ENCODE results near the gene HPDL. TPM values are rescaled to one million over a fixed set of nuclear protein-coding genes. Genes with fewer than 3 reads are reported as not detected.

Gene HPDL
- total RNA-seq, 1 donor from 2014 or later: 8.3 TPM

DNA sequence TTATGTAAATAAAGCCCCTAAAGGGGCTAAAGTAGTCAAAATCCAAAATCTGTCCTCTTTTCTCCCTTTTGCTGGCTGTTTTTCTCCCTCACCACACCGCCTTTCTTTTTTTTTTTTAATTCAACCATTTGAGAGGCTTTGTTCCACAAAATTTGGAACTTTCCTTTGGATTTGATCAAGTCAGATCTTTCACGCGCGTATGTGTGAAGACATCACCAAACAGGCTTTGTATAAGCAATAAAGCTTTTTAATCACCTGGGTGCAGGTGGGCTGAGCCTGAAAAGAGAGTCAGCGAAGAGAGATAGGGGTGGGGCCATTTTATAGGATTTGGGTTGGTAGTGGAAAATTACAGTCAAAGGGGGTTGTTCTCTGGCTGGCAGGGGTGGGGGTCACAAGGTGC, 5.3 kb upstream of the HPDL start:
- intact Hi-C loops (cut with micrococcal nuclease): no loop called here

DNA sequence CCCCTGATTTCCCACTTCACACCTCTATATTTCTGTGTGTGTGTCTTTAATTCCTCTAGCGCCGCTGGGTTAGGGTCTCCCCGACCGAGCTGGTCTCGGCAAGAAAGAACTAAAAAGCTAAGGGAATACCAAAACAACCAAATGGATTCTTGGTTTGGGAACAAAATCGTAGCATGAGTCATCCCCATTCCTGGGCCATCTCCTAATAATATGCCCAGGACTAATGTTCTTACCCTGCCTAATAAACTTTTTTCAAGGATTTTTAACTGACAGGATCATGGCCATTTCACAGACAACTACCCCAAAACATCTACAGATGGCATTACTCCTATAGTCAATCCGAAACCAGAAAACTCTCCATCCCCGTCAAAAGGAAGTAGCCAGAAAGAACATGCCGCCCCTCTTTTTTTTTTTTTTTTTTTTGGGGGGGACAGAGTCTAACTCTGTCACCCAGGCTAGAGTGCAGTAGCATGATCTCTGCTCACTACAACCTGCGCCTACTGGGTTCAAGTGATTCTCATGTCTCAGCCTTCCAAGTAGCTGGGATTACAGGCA, 4.1 kb upstream of the HPDL start:
- intact Hi-C loops (cut with micrococcal nuclease): no loop called here

DNA sequence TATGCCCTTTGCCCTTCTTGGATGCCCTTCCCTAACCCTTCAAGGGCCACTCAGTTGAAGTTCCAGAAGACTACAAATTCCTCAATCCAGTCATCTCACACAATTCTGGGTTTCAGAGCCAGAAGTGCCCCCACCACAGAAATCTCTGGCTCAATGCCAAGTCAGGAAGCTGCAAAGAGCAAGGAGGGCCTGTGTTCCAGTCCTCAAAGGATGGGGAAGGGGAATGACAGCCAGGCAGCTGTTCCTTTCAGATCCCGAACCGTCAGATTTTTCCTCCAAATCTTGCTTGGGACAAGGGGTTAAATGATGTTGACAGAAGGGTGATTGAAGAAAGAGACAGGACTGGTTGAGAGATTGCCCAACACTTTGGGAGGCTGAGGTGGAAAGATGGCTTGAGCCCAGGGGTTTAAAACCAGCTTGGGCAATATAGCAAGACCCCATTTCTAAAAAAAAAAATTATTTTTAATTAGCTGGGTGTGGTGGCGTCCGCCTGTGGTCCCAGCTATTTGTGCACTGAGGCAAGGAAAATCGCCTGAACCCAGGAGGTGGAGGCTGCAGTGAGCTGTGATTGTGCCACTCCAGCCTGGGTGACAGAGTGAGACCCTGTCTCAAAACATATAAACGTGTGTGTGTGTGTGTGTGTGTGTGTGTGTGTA, 716 bp upstream of the HPDL start:
- intact Hi-C loops (cut with micrococcal nuclease): loop anchor here (1.0 kb wide), 1 partner anchor 22 kb away; no protein-coding TSS in a partner anchor

DNA sequence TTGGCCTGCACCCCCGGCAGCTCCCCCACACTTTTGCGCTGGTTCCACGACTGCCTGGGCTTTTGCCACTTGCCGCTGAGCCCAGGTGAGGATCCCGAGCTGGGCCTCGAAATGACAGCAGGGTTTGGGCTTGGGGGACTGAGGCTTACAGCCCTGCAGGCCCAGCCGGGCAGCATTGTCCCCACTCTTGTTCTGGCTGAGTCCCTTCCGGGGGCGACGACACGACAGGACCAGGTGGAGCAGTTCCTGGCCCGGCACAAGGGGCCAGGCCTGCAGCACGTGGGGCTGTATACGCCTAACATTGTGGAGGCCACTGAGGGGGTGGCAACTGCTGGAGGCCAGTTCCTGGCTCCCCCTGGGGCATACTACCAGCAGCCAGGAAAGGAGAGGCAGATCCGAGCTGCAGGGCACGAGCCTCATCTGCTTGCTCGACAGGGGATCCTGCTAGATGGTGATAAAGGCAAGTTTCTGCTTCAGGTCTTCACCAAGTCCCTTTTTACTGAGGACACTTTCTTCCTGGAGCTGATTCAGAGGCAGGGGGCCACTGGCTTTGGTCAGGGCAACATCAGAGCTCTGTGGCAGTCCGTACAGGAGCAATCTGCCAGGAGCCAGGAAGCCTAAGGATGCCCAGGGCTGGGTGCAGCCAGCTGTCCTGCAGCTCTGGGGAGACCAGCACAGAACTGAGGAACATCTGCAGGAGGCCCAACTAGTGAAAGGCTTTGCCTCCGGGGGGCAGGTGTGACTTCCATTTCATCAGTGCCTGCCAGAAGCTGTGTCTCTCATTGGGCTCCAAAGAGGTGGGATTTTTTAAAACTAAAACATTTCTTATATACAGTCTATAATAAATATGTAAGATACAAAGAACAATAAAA, 1.2 kb downstream of the HPDL start:
- intact Hi-C loops (cut with micrococcal nuclease): no loop called here

DNA sequence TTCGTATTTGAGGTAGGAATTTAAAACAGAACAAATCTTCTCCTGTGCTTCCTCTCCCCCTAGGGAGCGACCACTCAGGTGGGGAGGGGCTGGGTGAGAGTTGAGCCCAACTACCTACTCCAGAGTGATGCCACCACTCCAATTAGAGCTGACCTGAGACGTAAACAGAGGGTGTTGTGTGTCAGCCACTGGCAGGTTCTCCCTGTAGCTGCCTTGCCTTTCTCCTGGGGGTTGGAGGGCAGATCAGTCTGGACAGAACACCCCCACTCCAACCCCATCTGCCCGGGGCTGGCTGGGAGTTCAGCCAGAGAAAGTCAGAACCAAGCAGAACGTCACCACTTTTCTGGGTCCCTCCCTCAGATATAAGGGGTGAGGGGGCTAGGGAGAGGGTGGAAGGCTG, 2.0 kb downstream of the HPDL start:
- intact Hi-C loops (cut with micrococcal nuclease): no loop called here

DNA sequence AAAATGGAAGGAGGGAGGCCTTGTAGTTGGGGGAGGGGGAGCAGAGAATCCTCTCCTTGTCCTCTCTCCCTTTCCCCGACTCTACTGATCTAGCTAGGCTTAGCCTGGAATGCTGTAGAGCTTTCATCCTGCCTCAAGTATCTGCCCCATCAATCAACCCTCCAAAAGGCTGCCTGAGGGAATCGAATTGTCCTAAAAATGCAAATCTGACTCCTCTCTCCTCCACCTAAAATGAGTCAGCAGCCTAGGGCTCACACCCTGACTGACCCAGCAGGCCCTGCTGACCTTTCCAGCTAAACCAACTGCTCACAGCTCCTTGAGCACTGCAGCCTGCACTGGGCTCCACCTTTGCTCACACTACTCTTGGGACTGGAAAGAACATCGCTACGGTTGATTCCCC, 2.8 kb downstream of the HPDL start:
- intact Hi-C loops (cut with micrococcal nuclease): no loop called here

DNA sequence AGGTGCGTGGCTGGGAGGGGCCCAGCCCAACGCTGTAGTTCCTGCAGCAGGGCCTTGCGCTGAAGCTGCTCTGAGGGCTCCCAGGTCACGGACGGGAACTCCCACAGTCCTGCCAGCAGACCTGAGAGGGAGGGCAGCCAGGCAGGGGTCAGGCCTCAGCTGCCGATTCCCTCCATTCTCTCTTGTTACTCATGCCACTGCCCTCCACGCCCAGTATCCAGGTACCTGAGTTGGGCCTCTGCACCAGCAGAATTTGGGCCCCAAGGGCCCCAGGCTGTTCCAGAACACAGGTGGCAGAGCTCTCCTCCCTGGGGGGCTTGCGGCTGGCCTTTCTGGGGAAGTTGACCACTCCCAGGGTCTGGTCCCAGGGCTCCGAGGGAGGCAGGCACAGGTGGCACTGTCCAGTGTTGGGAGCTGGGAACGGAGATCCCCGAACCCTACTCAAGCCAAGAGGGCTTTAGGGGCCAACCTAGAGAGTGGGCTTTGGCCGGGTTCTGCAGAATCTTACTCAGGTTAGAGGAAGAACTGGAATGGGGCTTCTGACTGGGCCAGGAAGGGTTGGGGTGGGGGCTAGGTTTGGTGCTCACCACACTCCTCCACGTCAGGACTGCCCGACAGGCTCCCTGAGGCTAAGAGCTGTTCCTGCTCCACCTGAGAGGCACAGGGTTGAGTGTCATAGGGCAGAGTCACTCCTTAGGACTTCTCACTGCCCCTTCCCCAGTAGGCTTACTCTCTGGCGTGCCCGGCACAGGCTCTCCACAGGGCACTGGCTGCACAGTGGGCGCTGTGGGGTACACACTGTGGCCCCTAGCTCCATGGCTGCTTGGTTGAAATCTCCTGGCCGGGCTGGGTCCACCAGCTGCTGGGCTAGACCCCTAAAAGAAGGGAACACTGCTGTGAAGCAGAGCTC, 5.0 kb downstream of the HPDL start:
- intact Hi-C loops (cut with micrococcal nuclease): no loop called here

DNA sequence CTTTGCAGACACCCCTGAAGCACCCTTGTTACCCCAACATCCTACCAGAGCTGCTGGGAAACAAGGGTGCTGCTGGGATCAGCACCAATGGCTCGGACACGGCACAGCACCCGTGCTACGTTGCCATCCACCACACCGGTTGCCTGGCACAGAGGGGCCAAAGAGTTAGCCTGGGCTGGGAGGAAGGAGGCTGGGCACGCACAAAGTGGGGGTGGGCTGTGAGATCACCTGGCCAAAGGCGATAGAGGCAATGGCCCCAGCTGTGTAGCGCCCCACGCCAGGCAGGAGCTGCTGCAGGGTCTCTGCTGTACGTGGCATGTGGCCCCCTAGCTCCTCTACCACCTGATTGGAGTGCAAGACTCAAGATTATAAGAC, 5.6 kb downstream of the HPDL start:
- intact Hi-C loops (cut with micrococcal nuclease): no loop called here

DNA sequence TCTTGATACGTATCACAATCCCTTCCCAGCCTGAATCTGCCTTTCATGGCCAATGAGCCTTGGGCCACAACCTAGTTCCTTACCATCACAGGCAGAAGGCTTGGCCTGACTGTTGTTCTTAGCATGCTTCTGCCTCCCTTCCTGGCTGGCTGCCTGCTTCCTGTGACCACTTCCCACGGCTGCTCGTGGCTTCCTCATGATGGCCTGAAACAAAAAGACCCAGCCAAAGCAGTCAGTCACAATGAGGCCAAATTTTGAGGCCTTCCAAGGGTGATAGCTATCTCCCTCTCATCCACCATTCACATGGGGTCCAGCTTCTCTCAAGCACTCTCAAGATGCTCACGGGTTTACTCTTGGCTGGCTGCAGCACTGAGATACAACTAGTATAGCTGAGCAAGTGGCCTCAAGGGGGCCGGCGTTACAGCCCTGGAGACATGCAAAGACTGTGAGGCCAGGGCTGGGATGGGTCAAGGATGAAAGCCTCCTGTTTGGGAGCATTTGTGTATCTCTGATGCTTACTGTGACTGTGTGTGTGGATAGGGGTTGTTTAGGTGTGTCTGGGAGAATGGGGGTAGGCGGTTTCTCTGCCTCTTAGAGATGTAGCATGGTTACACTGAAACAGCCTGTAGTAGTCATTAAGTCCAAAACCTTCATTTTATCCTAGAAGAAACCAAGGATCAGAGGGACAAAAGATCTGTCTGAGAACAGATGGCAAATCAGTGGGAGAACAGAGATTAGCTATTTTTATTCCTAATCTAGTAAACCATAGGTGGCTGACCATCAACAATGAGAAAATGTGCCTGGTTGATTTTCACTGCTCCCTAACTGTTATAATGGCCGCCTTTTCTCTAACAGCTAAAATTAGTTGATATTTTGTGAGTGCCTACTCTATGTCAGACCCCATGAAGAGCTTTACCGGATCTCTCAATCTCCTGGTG, 7.9 kb downstream of the HPDL start:
- intact Hi-C loops (cut with micrococcal nuclease): no loop called here

DNA sequence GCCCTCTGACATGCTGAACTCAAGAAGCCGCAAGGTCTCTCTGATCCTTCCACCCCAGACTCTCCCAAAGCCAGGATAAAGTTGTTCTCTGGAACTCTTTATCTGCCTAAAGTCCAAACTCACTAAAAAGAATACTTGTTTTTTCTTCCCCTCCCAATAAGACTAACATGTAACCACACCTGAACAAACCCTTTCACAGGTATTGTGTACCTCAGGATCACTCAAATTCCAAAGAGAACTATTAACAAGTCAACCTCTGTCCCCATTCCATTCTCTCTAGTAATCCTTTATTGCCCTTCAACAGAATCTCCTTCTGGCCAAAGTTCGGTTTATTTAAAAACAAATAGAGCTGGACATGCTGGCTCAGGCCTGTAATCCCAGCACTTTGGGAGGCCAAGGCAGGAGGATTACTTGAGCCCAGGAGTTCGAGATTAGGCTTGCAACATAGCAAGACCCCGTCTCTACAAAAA, 9.2 kb downstream of the HPDL start:
- intact Hi-C loops (cut with micrococcal nuclease): no loop called here

DNA sequence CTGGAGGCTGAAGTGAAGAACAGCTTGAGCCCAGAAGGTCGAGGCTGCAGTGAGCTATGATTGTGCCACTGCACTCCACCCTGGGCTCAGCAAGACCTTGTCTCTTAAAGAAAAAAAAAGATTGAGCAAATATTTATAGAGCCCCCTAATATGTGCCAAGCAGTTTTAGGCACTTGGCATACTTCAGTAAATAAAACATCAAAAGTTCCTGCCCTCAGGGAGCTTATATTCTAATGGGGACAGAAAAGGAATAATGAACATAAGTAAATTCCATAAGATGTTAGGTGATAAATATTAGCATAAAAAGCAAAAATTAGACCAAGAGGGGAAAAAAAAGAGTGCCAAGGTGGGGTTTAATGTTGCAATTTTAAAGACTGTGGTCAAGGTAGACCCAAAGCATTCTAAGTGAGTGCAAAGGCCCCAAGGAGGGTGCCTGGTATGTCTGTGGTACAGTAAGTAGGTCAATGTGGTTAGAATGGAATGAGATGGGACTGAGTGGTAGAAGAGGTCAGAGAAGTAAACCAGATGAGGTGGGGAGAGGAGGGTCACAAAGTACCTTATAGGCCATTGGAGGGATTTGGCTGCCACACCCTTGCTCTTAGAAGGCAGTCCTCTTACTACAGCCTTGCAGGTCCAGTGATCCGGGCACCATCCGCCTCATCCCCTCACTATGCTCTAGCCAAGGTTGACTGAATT, 11.1 kb downstream of the HPDL start:
- intact Hi-C loops (cut with micrococcal nuclease): loop anchor here (2.0 kb wide), 1 partner anchor 909 kb away; the partner anchor contains the start of gene RAD54L

DNA sequence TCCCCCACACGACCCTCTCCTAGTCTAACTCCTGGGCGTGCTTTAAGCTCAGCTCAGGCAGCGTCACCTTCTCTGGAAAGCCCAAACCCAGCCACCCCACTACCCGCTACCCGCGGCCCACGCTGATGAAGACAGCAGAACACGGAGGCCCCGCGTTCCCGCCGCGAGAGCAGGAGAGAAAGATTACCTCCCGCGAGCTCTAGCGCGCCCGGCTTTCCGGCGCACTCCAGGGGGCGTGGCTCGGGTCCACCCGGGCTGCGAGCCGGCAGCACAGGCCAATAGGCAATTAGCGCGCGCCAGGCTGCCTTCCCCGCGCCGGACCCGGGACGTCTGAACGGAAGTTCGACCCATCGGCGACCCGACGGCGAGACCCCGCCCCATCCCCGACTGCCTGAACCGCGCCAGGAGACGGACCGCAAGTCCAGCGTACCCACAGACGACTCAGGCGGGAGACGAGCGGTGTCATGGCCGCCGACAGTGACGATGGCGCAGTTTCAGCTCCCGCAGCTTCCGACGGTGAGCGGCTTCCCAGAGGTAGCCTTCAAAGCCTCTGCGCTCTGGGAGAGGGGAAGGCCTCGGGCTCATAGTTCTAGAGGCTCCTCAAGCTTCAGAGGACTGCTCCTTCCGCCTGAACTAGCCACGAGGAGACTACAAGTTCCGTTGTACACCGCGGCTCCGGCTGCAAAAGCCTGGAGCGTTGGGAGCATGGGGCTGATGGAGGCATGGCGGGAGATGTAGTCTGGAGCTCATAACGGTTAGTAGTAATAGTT, 13.3 kb downstream of the HPDL start, which contains the start of the genes MUTYH and TOE1:
Gene MUTYH (minus strand): TSS at position 652 of the 770 bp plus-strand sequence. CDS start 5,935 bp downstream, outside the sequence.
Gene TOE1 (plus strand): TSS at position 382 of the 770 bp plus-strand sequence. CDS start 83 bp downstream, at position 465.
- intact Hi-C loops (cut with micrococcal nuclease): loop anchor here (1.0 to 5.0 kb wide), 10 partner anchors 37 to 907 kb away; partner anchors contain the start of genes AKR1A1, ARMH1, CCDC163 and MMACHC

DNA sequence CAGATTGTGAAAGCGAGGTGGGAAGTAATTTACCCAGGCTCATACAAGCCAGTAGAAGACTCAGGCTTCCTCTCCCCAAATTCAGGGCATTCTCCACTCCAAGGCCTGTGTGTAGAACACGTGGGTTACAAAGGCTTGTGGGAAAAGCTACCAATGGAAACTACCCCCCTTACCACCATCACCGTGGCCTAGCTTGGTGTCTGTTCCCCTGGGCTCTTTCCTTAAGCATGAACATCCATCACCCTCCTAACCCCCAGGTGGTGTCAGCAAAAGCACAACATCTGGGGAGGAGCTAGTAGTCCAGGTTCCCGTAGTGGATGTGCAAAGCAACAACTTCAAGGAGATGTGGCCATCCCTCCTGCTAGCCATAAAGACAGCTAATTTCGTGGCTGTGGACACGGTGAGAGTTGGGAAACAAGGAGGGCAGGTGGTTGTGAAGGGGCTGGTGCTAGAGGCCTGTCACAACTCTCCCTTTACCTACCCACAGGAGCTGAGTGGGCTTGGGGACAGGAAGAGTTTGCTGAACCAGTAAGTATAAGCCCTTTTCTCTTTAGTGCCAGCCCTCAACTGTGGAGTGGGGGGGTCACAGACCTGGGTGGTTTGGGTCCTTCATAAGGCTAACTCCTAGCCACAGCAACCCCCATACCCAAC, 14.2 kb downstream of the HPDL start:
- intact Hi-C loops (cut with micrococcal nuclease): loop anchor here (1.0 to 5.0 kb wide), 9 partner anchors 38 to 667 kb away; partner anchors contain the start of genes AKR1A1, ARMH1, CCDC163 and MMACHC

DNA sequence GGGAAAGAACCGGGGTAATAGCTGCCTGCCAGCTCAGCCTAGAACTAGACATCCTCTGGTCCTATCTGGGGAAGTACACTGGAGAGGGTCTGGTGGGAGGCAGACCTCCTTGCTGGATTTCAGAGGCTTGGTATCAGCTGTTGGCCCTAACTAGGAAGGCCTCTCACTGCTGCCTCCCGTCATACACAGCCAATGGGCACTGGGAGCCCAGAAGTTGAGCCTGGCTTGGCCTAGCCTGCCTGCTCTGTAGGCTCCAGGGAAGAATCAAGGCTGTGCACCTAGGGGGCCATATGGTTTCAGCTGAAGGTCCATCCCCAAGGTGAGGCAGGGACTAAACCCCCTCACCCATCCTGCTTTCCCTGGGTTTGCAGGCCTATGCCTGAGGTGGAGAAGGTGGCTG, 17.8 kb downstream of the HPDL start:
- intact Hi-C loops (cut with micrococcal nuclease): loop anchor here (5.0 kb wide), 1 partner anchor 208 kb away; the partner anchor contains the start of gene AKR1A1

DNA sequence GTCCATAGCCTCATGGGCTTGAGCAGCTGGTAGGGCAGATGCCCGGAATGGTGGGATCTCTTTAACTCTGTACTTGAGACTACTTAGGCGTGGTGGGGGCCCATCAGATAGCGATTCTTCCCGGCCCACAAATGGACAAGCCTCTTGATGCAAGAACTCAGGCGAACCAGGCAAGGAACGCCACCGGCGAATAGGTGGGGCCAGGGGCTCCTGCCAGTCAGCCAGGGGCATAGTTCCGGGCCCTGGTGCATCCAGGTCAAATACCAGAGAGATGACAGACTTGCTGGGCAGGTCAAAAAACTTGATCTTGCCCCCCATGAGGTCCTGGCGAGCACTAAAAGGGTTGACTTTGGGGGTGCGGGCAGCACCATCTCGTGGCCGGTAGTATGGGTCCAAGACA, 18.3 kb downstream of the HPDL start:
- intact Hi-C loops (cut with micrococcal nuclease): no loop called here

DNA sequence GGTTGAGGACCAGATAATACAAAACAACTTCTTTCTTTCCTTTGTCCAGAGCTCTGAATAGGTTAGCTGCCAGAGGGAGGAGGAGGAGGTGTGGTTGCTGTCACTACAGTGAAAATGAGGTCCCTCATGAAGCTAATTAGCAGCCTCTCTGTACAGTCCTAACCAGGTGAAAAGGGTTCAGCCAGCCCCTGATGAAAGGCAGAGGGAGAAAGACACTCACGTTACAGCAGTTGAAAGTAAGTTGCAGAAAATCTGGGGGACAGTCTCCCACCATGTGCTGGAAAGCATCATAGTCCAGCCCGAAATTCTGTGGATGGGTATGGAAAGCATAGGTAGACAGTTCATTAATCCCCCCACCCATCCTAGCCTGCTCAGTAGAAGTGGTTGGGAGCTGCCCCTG, 19.8 kb downstream of the HPDL start:
- intact Hi-C loops (cut with micrococcal nuclease): no loop called here

DNA sequence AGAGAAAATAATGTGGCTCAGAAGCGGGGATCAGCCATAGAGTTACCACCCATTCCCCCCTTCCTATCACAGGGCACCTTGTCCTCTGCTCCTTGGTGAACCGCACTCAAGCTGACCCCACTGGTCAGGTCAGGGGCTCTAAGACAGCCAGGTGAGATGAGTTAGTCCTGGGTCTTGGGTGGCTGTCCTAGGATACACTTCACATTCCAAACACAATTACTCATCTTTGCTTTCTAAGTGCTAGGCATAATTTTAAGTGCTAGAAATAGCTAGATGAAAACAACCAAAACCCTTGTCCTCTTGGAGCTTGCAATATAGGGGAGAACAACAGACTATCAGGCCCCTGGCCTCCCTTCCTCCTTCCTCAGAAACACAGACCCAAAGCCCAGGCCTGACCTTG, 21.3 kb downstream of the HPDL start:
- intact Hi-C loops (cut with micrococcal nuclease): no loop called here

DNA sequence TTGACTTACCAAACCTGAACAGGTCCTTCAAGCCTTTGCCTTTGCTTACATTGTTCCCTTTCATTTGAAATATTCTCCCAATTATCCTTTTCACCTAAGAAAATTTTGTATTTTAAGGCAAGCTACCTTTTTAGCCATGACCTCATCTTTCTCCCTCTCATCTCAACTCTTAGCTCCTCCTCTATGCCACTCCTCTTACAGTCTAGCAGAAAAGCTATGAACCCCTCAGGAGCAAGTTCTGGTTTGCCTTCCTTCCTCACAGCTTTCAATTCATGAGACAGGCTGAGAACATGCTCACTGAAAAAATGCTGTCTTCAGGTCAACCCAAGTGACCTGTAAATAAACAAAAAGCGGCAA, 21.9 kb downstream of the HPDL start:
- intact Hi-C loops (cut with micrococcal nuclease): no loop called here
